Right lobe of liver (tissue), 4 donors: ENCODE results near the gene DOCK7.

Source experiments
- POLR2A ChIP-seq: fragments of 450-650 bp; IDR thresholded peaks from one replicate; pipeline ENCODE4 v1.6.1; 2017; ENCODE audit warnings: antibody characterized with exemption, mild to moderate bottlenecking
- TF ChIP-seq, protein P1 (sequence below), 4 donors: fragments of 200-600 bp in 3 of 4; fragments of 450-650 bp in 1 of 4; IDR thresholded peaks; one replicate each; pipeline versions ENCODE4 v1.5.1 to v1.8.0; 2016 to 2022; ENCODE audit warnings: antibody characterized with exemption in 4 of 4, mild to moderate bottlenecking in 2 of 4
- donor health status: DM: no; HTN: no; CAD: no.
- donor health status: DM: no; HTN: no; CAD: no.
- donor health status: DM: no; HTN: yes; CAD: no.

DNA sequence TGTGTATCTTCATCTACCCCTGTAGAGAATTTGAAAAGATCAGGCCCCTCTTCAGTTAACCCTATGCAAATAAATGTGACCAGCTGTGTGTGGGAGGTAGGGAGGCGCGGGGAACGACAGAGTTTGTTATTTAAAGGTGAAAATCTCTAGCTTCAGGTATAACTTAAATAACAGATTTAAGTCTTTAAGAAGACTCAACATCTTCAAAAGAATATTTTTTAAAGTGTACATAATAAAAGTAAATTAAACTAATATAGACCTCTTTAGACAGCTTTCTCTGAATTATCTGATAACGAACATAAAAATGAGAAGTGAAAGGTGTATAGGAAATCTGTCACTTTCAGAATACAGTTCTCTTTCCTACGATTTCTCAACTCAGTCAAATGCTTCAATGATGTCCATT lies 74.9 kb downstream of the DOCK7 start:
- TF ChIP-seq, protein P1, sequence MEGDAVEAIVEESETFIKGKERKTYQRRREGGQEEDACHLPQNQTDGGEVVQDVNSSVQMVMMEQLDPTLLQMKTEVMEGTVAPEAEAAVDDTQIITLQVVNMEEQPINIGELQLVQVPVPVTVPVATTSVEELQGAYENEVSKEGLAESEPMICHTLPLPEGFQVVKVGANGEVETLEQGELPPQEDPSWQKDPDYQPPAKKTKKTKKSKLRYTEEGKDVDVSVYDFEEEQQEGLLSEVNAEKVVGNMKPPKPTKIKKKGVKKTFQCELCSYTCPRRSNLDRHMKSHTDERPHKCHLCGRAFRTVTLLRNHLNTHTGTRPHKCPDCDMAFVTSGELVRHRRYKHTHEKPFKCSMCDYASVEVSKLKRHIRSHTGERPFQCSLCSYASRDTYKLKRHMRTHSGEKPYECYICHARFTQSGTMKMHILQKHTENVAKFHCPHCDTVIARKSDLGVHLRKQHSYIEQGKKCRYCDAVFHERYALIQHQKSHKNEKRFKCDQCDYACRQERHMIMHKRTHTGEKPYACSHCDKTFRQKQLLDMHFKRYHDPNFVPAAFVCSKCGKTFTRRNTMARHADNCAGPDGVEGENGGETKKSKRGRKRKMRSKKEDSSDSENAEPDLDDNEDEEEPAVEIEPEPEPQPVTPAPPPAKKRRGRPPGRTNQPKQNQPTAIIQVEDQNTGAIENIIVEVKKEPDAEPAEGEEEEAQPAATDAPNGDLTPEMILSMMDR (IDR thresholded peaks at IDR 0.05) = no peak
- TF ChIP-seq POLR2A = no peak
